BE2C (cell line): ENCODE results near the gene TGM3.

Experiments used
- DNase-seq: peaks from one replicate; pipeline ENCODE4 v3.0.0-alpha.2; 2020
- H3K27me3 ChIP-seq: fragments of 250-450 bp; sonication (Bioruptor Pico); 2 replicates; pipeline ENCODE4 v1.5.1; 2020; ENCODE audit warnings: mild to moderate bottlenecking
- H3K36me3 ChIP-seq: fragments of 250-450 bp; sonication (Bioruptor Pico); 2 replicates; pipeline ENCODE4 v1.5.1; 2020; ENCODE audit warnings: mild to moderate bottlenecking
- H3K4me1 ChIP-seq: fragments of 250-450 bp; sonication (Bioruptor Pico); 2 replicates; pipeline ENCODE4 v1.5.1; 2020
- H3K4me3 ChIP-seq: 2 replicates; pipeline ENCODE4 v1.5.1; 2011; ENCODE audit warnings: low read depth, low read length
- H3K9me3 ChIP-seq: fragments of 250-450 bp; sonication (Bioruptor Pico); 2 replicates; pipeline ENCODE4 v1.5.1; 2020
- CTCF ChIP-seq: IDR thresholded peaks from 2 replicates; pipeline ENCODE4 v1.5.1; 2012; ENCODE audit warnings: mild to moderate bottlenecking, low read depth, low read length

The TGM3 gene

GRCh38 chr20:2281563-2281962 lies 14.2 kb upstream of the TGM3 start:
- no peak overlapping the region for H3K4me3 ChIP-seq
- TF ChIP-seq CTCF, result no peak
- H3K4me1 ChIP-seq, result no peaks in the 10 kb centered on the region
- no peak for DNase-seq
- H3K9me3 ChIP-seq, result no peaks in the 10 kb centered on the region
- H3K36me3 ChIP-seq, result no peaks in the 10 kb centered on the region
- H3K27me3 ChIP-seq, result no peaks in the 10 kb centered on the region

- Histone ChIP-seq H3K9me3 (no peaks in the 10 kb centered on the region), H3K4me1 (no peaks in the 10 kb centered on the region), H3K27me3 (no peaks in the 10 kb centered on the region), H3K4me3 (no peak overlapping the region), H3K36me3 (no peaks in the 10 kb centered on the region)
- DNase-seq, result no peak
- TF ChIP-seq CTCF, result no peak
Observed at GRCh38 chr20:2282181-2282580, 13.6 kb upstream of the TGM3 start.

GRCh38 chr20:2283706-2284423 lies 11.9 kb upstream of the TGM3 start:
- Histone ChIP-seq H3K27me3 (no peaks in the 10 kb centered on the region), H3K4me1 (no peaks in the 10 kb centered on the region), H3K36me3 (no peaks in the 10 kb centered on the region), H3K4me3 (no peak overlapping the region), H3K9me3 (no peaks in the 10 kb centered on the region)
- no peak for DNase-seq
- no peak for TF ChIP-seq CTCF

GRCh38 chr20:2285193-2285592 lies 10.6 kb upstream of the TGM3 start:
- no peak overlapping the region for H3K4me3 ChIP-seq
- H3K9me3 ChIP-seq, result no peaks in the 10 kb centered on the region
- H3K4me1 ChIP-seq, result no peaks in the 10 kb centered on the region
- TF ChIP-seq CTCF, result no peak
- no peak for DNase-seq
- no peaks in the 10 kb centered on the region for H3K27me3 ChIP-seq
- no peaks in the 10 kb centered on the region for H3K36me3 ChIP-seq

GRCh38 chr20:2285613-2286012 lies 10.2 kb upstream of the TGM3 start:
- TF ChIP-seq CTCF, result no peak
- H3K36me3 ChIP-seq, result no peaks in the 10 kb centered on the region
- no peaks in the 10 kb centered on the region for H3K4me1 ChIP-seq
- DNase-seq, result no peak
- no peaks in the 10 kb centered on the region for H3K9me3 ChIP-seq
- H3K4me3 ChIP-seq, result no peak overlapping the region
- H3K27me3 ChIP-seq, result no peaks in the 10 kb centered on the region

GRCh38 chr20:2287504-2287903 lies 8.3 kb upstream of the TGM3 start:
- TF ChIP-seq CTCF, result no peak
- DNase-seq, result no peak
- H3K4me1 ChIP-seq, result no peaks in the 10 kb centered on the region
- no peaks in the 10 kb centered on the region for H3K36me3 ChIP-seq
- H3K9me3 ChIP-seq, result no peaks in the 10 kb centered on the region
- no peak overlapping the region for H3K4me3 ChIP-seq
- H3K27me3 ChIP-seq, result no peaks in the 10 kb centered on the region
